BE2C (cell line): ENCODE results near the gene NAALADL1.

Experiments used
- DNase-seq: peaks from one replicate; pipeline ENCODE4 v3.0.0-alpha.2; 2020
- H3K27me3 ChIP-seq: fragments of 250-450 bp; sonication (Bioruptor Pico); 2 replicates; pipeline ENCODE4 v1.5.1; 2020; ENCODE audit warnings: mild to moderate bottlenecking
- H3K36me3 ChIP-seq: fragments of 250-450 bp; sonication (Bioruptor Pico); 2 replicates; pipeline ENCODE4 v1.5.1; 2020; ENCODE audit warnings: mild to moderate bottlenecking
- H3K4me1 ChIP-seq: fragments of 250-450 bp; sonication (Bioruptor Pico); 2 replicates; pipeline ENCODE4 v1.5.1; 2020
- H3K4me3 ChIP-seq: 2 replicates; pipeline ENCODE4 v1.5.1; 2011; ENCODE audit warnings: low read depth, low read length
- H3K9me3 ChIP-seq: fragments of 250-450 bp; sonication (Bioruptor Pico); 2 replicates; pipeline ENCODE4 v1.5.1; 2020
- TF ChIP-seq, protein P1 (sequence below): IDR thresholded peaks from 2 replicates; pipeline ENCODE4 v1.5.1; 2012; ENCODE audit warnings: mild to moderate bottlenecking, low read depth, low read length

Gene NAALADL1

GRCh38 chr11:65066315-65066714 is 8.0 kb upstream of the NAALADL1 start:
- Histone ChIP-seq H3K27me3 (no peaks in the 10 kb centered on the region), H3K9me3 (no peaks in the 10 kb centered on the region), H3K4me1 (no peaks in the 10 kb centered on the region), H3K36me3 (no peaks in the 10 kb centered on the region), H3K4me3 (no peak overlapping the region)
- TF ChIP-seq, protein P1, sequence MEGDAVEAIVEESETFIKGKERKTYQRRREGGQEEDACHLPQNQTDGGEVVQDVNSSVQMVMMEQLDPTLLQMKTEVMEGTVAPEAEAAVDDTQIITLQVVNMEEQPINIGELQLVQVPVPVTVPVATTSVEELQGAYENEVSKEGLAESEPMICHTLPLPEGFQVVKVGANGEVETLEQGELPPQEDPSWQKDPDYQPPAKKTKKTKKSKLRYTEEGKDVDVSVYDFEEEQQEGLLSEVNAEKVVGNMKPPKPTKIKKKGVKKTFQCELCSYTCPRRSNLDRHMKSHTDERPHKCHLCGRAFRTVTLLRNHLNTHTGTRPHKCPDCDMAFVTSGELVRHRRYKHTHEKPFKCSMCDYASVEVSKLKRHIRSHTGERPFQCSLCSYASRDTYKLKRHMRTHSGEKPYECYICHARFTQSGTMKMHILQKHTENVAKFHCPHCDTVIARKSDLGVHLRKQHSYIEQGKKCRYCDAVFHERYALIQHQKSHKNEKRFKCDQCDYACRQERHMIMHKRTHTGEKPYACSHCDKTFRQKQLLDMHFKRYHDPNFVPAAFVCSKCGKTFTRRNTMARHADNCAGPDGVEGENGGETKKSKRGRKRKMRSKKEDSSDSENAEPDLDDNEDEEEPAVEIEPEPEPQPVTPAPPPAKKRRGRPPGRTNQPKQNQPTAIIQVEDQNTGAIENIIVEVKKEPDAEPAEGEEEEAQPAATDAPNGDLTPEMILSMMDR: no peak
- no peak for DNase-seq

- H3K4me1 ChIP-seq: no peaks in the 10 kb centered on the region
- H3K27me3 ChIP-seq: no peaks in the 10 kb centered on the region
- TF ChIP-seq, protein P1: no peak
- DNase-seq: no peak
- H3K9me3 ChIP-seq: no peaks in the 10 kb centered on the region
- no peak overlapping the region for H3K4me3 ChIP-seq
- no peaks in the 10 kb centered on the region for H3K36me3 ChIP-seq
Measured at GRCh38 chr11:65065851-65066250, 7.5 kb upstream of the NAALADL1 start.

GRCh38 chr11:65064847-65065240 is 6.5 kb upstream of the NAALADL1 start:
- H3K4me3 ChIP-seq: no peak overlapping the region
- TF ChIP-seq, protein P1: no peak
- H3K36me3 ChIP-seq: no peaks in the 10 kb centered on the region
- H3K9me3 ChIP-seq: no peaks in the 10 kb centered on the region
- no peaks in the 10 kb centered on the region for H3K4me1 ChIP-seq
- peak; percentile 25 for DNase-seq
- no peaks in the 10 kb centered on the region for H3K27me3 ChIP-seq

- Histone ChIP-seq H3K27me3 (no peaks in the 10 kb centered on the region), H3K9me3 (no peaks in the 10 kb centered on the region), H3K4me1 (no peaks in the 10 kb centered on the region), H3K4me3 (no peak overlapping the region), H3K36me3 (no peaks in the 10 kb centered on the region)
- no peak for DNase-seq
- TF ChIP-seq, protein P1: no peak
Measured at GRCh38 chr11:65063532-65063931, 5.2 kb upstream of the NAALADL1 start.

DNA sequence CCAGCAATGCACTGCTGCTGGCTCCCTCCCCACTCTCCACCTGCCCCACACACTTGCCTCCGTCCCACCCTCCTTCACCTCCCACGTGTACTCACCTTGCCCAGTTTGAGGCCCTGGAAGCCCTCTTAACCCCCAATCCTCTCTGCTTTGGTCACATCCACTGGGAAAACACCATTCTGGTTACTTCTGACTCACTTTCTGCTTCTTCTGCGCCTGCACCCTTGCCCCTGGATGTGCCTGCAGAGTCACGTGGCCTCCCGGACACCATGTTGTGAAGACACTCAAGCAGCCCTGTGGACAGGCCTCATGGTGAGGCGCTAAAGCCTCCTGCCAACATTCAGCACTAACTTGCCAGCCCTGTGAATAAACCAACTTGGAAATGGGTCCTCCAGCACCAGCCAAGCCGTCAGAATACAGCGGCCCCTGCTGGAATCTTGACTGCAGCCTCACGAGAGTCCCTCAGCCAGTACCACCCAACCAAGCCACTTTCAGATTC is 2.6 kb upstream of the NAALADL1 start:
- H3K4me1 ChIP-seq: no peaks in the 10 kb centered on the region
- H3K27me3 ChIP-seq: no peaks in the 10 kb centered on the region
- no peak for DNase-seq
- TF ChIP-seq, protein P1: no peak
- no peak overlapping the region for H3K4me3 ChIP-seq
- H3K9me3 ChIP-seq: no peaks in the 10 kb centered on the region
- no peaks in the 10 kb centered on the region for H3K36me3 ChIP-seq

GRCh38 chr11:65059959-65060824 is 1.8 kb upstream of the NAALADL1 start:
- Histone ChIP-seq H3K9me3 (no peaks in the 10 kb centered on the region), H3K27me3 (no peaks in the 10 kb centered on the region), H3K4me3 (no peak overlapping the region), H3K4me1 (no peaks in the 10 kb centered on the region), H3K36me3 (no peaks in the 10 kb centered on the region)
- no peak for DNase-seq
- TF ChIP-seq, protein P1: no peak
